Measurements from ENCODE around the gene MYH6.

MYH6 gene

DNA sequence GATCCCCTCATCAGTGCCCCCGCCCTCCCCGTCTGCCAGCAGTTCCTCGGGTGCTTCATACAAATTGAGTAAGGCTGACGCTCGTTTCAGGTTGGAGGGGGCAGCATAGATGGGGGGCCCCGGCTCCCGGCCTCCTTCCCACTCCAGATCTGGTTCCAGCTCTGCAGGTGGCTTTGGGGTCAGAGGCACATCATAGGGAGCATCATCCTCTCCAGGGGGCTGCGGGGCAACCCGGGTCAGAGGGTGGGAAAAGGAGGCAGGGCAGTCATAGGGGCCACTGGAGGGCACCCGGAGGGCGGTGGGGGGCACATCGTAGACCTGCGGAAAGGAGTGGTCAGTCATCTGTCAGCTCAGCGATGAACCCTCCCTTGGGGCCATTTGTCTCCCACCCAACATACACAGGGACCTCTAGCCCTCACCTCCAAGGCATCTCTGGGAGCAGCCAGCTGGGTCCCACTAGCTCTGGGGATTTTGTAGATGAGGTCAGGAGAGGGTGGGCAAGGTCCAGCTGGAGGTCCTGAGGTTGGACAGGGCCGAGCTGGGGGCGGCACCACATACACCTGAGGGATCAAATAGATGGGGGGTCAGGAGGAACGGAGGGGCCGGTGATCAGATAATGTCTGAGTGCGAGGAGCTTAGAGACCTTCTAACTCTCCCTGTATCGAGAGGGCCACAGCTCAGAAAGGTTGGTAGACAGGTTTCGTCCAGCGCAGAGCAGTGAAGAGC lies 48.2 kb downstream of the MYH6 start:
- Histone ChIP-seq H3K27ac (no peak overlapping the region), H3K36me3 (replicated peaks) (no peaks in the 10 kb centered on the region), H3K27me3 (replicated peaks) (no peaks in the 10 kb centered on the region), H3K4me3 (ENCODE audit: low read depth, low read length) (no peak overlapping the region)
- TF ChIP-seq, protein P1, sequence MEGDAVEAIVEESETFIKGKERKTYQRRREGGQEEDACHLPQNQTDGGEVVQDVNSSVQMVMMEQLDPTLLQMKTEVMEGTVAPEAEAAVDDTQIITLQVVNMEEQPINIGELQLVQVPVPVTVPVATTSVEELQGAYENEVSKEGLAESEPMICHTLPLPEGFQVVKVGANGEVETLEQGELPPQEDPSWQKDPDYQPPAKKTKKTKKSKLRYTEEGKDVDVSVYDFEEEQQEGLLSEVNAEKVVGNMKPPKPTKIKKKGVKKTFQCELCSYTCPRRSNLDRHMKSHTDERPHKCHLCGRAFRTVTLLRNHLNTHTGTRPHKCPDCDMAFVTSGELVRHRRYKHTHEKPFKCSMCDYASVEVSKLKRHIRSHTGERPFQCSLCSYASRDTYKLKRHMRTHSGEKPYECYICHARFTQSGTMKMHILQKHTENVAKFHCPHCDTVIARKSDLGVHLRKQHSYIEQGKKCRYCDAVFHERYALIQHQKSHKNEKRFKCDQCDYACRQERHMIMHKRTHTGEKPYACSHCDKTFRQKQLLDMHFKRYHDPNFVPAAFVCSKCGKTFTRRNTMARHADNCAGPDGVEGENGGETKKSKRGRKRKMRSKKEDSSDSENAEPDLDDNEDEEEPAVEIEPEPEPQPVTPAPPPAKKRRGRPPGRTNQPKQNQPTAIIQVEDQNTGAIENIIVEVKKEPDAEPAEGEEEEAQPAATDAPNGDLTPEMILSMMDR (IDR thresholded peaks at IDR 0.05; ENCODE audit: low read depth, low read length, missing control alignments) = no peak
- DNase-seq = no peak
- in situ Hi-C loops (cut with HindIII; ENCODE audit: low pct_ligation_motif_present, low sequenced_read_pairs) = no loop called here

DNA sequence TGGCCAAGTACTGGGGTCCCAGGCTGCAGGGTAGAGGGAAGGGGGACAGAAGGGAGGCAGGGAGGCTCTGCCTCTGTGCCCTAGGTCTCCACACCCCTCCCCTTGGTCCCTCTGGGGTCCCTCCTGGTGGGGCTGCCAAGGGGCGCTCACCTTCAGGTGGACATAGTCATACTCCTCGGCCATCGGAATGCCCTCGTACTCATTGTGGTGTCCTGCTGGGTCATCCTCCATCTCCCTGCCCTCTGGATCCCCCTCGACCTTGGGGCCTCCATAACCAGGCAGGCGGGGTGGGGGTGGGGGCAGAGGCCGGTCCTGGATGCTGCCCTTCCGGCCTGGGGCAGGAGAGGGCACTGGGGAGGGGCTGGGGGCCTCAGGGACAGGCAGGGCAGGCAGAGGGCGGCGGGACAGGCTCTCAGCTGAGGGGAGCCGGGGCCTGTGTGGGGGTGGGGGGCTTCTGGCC lies 48.9 kb downstream of the MYH6 start:
- H3K27ac ChIP-seq = no peak overlapping the region
- no peaks in the 10 kb centered on the region for H3K27me3 ChIP-seq (replicated peaks)
- H3K4me3 ChIP-seq (ENCODE audit: low read depth, low read length) = no peak overlapping the region
- TF ChIP-seq, protein P1 (IDR thresholded peaks at IDR 0.05; ENCODE audit: low read depth, low read length, missing control alignments) = no peak
- no peaks in the 10 kb centered on the region for H3K36me3 ChIP-seq (replicated peaks)
- no peak for DNase-seq
- in situ Hi-C loops (cut with HindIII; ENCODE audit: low pct_ligation_motif_present, low sequenced_read_pairs) = no loop called here

DNA sequence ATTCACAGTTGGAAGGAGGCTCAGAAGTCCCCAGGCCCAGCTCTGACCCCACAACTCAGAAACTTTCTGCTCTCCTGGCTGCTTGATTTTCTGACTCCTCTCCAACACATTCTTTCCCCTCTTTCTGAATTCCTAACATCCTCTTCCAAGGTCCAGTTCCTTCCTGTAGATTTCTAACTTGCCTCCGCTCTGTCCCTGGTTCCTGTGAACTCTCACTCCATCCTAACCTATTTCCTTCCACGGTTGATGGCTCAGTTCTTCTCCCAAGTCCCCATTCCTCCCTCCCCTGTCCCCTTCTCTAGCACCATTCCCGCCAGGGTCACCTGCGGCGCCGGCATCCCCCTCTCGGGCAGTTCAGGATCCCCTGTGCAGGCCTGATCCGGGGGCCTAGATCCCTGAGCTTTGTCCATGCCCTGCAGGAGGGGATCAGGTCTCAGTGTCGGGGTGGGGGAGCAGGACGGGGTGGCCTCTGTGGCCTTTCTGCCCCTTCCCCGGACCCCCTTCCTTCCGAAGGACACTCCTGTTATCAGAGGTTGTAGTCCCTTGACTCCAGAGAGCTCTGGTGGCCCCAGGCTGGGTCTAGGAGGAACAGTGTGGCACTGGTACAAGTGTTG lies 49.4 kb downstream of the MYH6 start:
- no peak for DNase-seq
- Histone ChIP-seq H3K36me3 (replicated peaks) (no peaks in the 10 kb centered on the region), H3K27me3 (replicated peaks) (no peaks in the 10 kb centered on the region), H3K4me3 (ENCODE audit: low read depth, low read length) (no peak overlapping the region), H3K27ac (no peak overlapping the region)
- TF ChIP-seq, protein P1 (IDR thresholded peaks at IDR 0.05; ENCODE audit: low read depth, low read length, missing control alignments) = no peak
- in situ Hi-C loops (cut with HindIII; ENCODE audit: low pct_ligation_motif_present, low sequenced_read_pairs) = no loop called here

DNA sequence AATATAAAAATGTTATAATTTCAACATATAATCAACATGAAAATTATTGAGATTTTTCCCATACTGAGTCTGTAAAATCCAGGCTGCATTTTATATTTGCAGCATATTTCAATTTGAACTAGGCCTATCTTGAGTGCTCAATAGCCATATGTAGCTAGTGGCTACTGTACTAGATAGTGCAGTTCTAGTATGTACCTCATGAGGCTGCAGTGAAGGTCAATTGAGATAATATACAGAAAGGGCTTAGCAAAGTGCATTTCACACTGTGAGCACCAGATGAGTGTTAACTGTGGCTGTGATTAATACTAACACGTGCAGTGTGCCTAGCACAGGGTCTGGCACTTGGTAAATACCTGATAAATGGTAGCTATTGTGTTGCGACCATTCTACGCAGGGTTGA lies 50.0 kb downstream of the MYH6 start:
- H3K27ac ChIP-seq = no peak overlapping the region
- H3K27me3 ChIP-seq (replicated peaks) = no peaks in the 10 kb centered on the region
- H3K4me3 ChIP-seq (ENCODE audit: low read depth, low read length) = no peak overlapping the region
- in situ Hi-C loops (cut with HindIII; ENCODE audit: low pct_ligation_motif_present, low sequenced_read_pairs) = no loop called here
- H3K36me3 ChIP-seq (replicated peaks) = no peaks in the 10 kb centered on the region
- no peak for DNase-seq
- TF ChIP-seq, protein P1 (IDR thresholded peaks at IDR 0.05; ENCODE audit: low read depth, low read length, missing control alignments) = no peak

DNA sequence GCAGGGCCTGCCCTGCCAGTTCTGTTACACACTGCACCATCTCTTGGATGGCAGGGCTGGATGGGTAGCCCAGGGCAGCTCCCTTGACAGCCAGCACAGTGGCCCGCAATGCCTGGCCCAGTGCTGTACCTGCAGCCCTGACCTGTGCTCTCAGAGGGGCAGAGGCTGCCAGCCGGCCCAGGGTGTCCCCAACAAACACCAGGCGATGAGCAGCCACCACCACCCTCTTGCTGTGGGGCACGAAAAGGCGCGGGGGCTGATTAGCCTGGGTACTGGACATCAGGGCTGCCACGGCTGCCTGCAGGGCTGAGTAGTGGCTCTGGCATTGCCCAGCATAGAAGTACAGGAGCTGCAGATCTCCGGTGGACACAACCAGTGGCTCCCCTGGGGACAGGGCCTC lies 50.8 kb downstream of the MYH6 start:
- Histone ChIP-seq H3K36me3 (replicated peaks) (no peaks in the 10 kb centered on the region), H3K27me3 (replicated peaks) (no peaks in the 10 kb centered on the region), H3K4me3 (ENCODE audit: low read depth, low read length) (no peak overlapping the region), H3K27ac (no peak overlapping the region)
- in situ Hi-C loops (cut with HindIII; ENCODE audit: low pct_ligation_motif_present, low sequenced_read_pairs) = no loop called here
- no peak for DNase-seq
- TF ChIP-seq, protein P1 (IDR thresholded peaks at IDR 0.05; ENCODE audit: low read depth, low read length, missing control alignments) = no peak
